ENCODE data around the gene ACY1. TPM values are rescaled to one million over a fixed set of nuclear protein-coding genes. Genes with fewer than 3 reads are reported as not detected.

Gene ACY1
- total RNA-seq, 2 donors from 2014 or later: 58.2 to 69.4 TPM

- 64 to 65% methylated on average over 26 to 30 of the region's 30 CpGs for WGBS, 2 experiments (ENCODE audit: insufficient coverage in 1 of 2, insufficient read length in 1 of 2)
- Histone ChIP-seq H3K36me3 (ENCODE audit: control insufficient read depth, insufficient read depth, low read length) (no peaks in the 10 kb centered on the region), H3K4me3 (ENCODE audit: low read length) (peak overlapping the region; percentile 81), H3K9me3 (ENCODE audit: control insufficient read depth, low read length) (no peaks in the 10 kb centered on the region), H3K27me3 (ENCODE audit: control insufficient read depth, insufficient read depth, low read length, poor library complexity, severe bottlenecking) (no peaks in the 10 kb centered on the region), H3K27ac (ENCODE audit: low read depth, low read length) (no peak overlapping the region), H3K4me1 (ENCODE audit: control insufficient read depth, insufficient read depth, low read length) (peaks cover 16% of the 10 kb centered on the region), H3K9ac (ENCODE audit: extremely low read depth, low read length, poor library complexity, severe bottlenecking) (peak overlapping the region; percentile 36)
- H3K9me3 Mint-ChIP-seq: no peaks in the 10 kb centered on the region
- H3K4me3 Mint-ChIP-seq: peak overlapping the region; percentile 80
- TF ChIP-seq, protein P1, sequence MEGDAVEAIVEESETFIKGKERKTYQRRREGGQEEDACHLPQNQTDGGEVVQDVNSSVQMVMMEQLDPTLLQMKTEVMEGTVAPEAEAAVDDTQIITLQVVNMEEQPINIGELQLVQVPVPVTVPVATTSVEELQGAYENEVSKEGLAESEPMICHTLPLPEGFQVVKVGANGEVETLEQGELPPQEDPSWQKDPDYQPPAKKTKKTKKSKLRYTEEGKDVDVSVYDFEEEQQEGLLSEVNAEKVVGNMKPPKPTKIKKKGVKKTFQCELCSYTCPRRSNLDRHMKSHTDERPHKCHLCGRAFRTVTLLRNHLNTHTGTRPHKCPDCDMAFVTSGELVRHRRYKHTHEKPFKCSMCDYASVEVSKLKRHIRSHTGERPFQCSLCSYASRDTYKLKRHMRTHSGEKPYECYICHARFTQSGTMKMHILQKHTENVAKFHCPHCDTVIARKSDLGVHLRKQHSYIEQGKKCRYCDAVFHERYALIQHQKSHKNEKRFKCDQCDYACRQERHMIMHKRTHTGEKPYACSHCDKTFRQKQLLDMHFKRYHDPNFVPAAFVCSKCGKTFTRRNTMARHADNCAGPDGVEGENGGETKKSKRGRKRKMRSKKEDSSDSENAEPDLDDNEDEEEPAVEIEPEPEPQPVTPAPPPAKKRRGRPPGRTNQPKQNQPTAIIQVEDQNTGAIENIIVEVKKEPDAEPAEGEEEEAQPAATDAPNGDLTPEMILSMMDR (conservative IDR thresholded peaks at IDR 0.05): peak; percentile 10
- H3K36me3 Mint-ChIP-seq (ENCODE audit: low read depth): peaks cover 5% of the 10 kb centered on the region
- peaks cover 17% of the 10 kb centered on the region for H3K27me3 Mint-ChIP-seq (ENCODE audit: insufficient read depth)
- H3K27ac Mint-ChIP-seq: no peak overlapping the region
- DNase-seq: no peak
- H3K4me1 Mint-ChIP-seq: peaks cover 28% of the 10 kb centered on the region
Observed at GRCh38 chr3:51974277-51974962, 8.9 kb upstream of the ACY1 start.

DNA sequence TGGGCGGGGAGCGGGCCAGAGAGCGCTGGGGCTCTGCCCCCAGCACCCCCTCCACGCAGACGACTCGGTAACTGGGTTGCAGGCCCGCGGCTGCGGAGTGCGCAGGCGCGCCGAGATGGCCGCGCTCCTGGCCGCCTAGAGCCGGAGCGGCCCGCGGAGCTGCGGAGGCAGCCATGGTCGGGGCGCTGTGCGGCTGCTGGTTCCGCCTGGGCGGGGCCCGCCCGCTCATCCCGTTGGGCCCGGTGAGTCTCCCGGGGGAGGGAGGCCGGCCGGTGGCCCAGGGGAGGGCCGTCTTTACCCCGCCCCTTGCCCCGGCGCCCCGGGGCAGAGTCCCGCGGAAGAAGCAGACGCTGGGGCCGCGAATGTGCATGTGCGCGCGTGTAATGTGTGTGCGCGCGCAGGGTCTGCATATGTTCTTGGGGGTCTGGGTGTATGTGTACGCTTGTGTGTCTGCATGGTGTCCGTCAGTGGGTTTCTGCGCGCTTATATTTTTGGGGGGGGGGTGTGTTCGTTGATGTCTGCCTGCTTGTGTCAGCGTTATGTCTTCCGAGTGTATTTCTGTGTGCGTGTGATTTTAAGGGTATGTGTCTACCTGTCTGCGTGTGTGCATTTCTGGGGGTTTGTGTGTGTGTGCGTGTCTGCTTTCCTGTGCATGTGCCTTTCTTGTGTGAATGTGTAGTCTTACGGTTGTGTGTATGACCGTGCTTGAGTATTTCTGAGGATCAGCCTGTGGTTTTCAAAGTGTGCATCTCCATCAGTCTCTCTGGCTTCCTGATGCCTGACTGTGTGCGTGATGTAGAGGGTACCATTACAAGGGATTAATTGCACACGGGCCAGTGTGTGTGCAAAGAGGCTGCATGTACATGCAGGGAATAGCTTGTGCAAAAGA is 8.1 kb upstream of the ACY1 start, which contains the start of gene ABHD14A:
Gene ABHD14A (plus strand): TSS at position 102 of the 889 bp plus-strand sequence. CDS start 72 bp downstream, at position 174.
- Histone ChIP-seq H3K9ac (ENCODE audit: extremely low read depth, low read length, poor library complexity, severe bottlenecking) (peak within 1 kb of the TSS; percentile 59), H3K27ac (ENCODE audit: low read depth, low read length) (no peak within 1 kb of the TSS), H3K36me3 (ENCODE audit: control insufficient read depth, insufficient read depth, low read length) (no peaks in the 10 kb centered on the region), H3K4me3 (ENCODE audit: low read length) (peak within 1 kb of the TSS; percentile 83), H3K4me1 (ENCODE audit: control insufficient read depth, insufficient read depth, low read length) (peaks cover 16% of the 10 kb centered on the region), H3K9me3 (ENCODE audit: control insufficient read depth, low read length) (no peaks in the 10 kb centered on the region), H3K27me3 (ENCODE audit: control insufficient read depth, insufficient read depth, low read length, poor library complexity, severe bottlenecking) (no peaks in the 10 kb centered on the region)
- DNase-seq: peak; percentile 87
- H3K36me3 Mint-ChIP-seq (ENCODE audit: low read depth): peaks cover 5% of the 10 kb centered on the region
- TF ChIP-seq, protein P1 (conservative IDR thresholded peaks at IDR 0.05): no peak
- no peaks in the 10 kb centered on the region for H3K9me3 Mint-ChIP-seq
- H3K27ac Mint-ChIP-seq: peak within 1 kb of the TSS; percentile 93
- peaks cover 22% of the 10 kb centered on the region for H3K4me1 Mint-ChIP-seq
- peaks cover 17% of the 10 kb centered on the region for H3K27me3 Mint-ChIP-seq (ENCODE audit: insufficient read depth)
- peak within 1 kb of the TSS; percentile 80 for H3K4me3 Mint-ChIP-seq
- 3 to 9% methylated on average over 22 to 63 of the region's 63 CpGs for WGBS, 2 experiments (ENCODE audit: insufficient coverage in 1 of 2, insufficient read length in 1 of 2)

GRCh38 chr3:51975852-51976549 is 7.3 kb upstream of the ACY1 start:
- Histone ChIP-seq H3K27ac (ENCODE audit: low read depth, low read length) (no peak overlapping the region), H3K4me3 (ENCODE audit: low read length) (peak overlapping the region; percentile 81), H3K9ac (ENCODE audit: extremely low read depth, low read length, poor library complexity, severe bottlenecking) (no peak overlapping the region), H3K27me3 (ENCODE audit: control insufficient read depth, insufficient read depth, low read length, poor library complexity, severe bottlenecking) (no peaks in the 10 kb centered on the region), H3K4me1 (ENCODE audit: control insufficient read depth, insufficient read depth, low read length) (peaks cover 10% of the 10 kb centered on the region), H3K9me3 (ENCODE audit: control insufficient read depth, low read length) (no peaks in the 10 kb centered on the region), H3K36me3 (ENCODE audit: control insufficient read depth, insufficient read depth, low read length) (no peaks in the 10 kb centered on the region)
- Mint-ChIP-seq H3K4me1 (peaks cover 14% of the 10 kb centered on the region), H3K4me3 (peak overlapping the region; percentile 80), H3K27me3 (ENCODE audit: insufficient read depth) (peaks cover 17% of the 10 kb centered on the region), H3K36me3 (ENCODE audit: low read depth) (peaks cover 5% of the 10 kb centered on the region), H3K27ac (no peak overlapping the region), H3K9me3 (no peaks in the 10 kb centered on the region)
- 49 to 57% methylated on average over 44 to 46 of the region's 46 CpGs for WGBS, 2 experiments (ENCODE audit: insufficient coverage in 1 of 2, insufficient read length in 1 of 2)
- peak; percentile 82 for DNase-seq
- TF ChIP-seq, protein P1 (conservative IDR thresholded peaks at IDR 0.05): peak; percentile 41

All from endodermal cell (in vitro differentiated cells).